SK-N-SH (cell line): ENCODE measurements around the gene CDH2. TPM values are rescaled to one million over a fixed set of nuclear protein-coding genes. Genes with fewer than 3 reads are reported as not detected.

Experiments
- CTCF ChIA-PET: fragments of 300-600, 350-600 bp; formaldehyde crosslinking; extraction: SDS; loops from one replicate; lab custom pipeline; 2021; lab: Yijun Ruan, JAX
- POLR2A ChIA-PET: fragments of 350-600 bp; sonication (Branson Sonifier 250); formaldehyde crosslinking; extraction: SDS; loops from one replicate; lab custom pipeline; 2020; ENCODE audit warnings: antibody characterized with exemption, inconsistent platforms; lab: Yijun Ruan, JAX
- DNase-seq: peaks from one replicate; pipeline ENCODE4 v3.0.0; 2012
- H2AFZ ChIP-seq: fragments of 200-600 bp; sonication (generic); 2 replicates; pipeline ENCODE4 v1.8.1; 2016; ENCODE audit warnings: antibody characterized with exemption, mild to moderate bottlenecking, low read depth
- H3F3A ChIP-seq: fragments of 200-600 bp; sonication (generic); replicated peaks from 2 replicates; pipeline ENCODE3; 2016; ENCODE audit warnings: antibody characterized with exemption, mild to moderate bottlenecking; ENCODE audit not compliant: insufficient read depth
- H3K27ac ChIP-seq, 2 experiments: fragments of 200-500 bp in 1 of 2; fragments of 200-600 bp in 1 of 2; sonication (Bioruptor generic) in 1 of 2; sonication (generic), shearing (Covaris generic) in 1 of 2; 2 replicates each; pipeline versions ENCODE4 v1.5.1 to v1.6.1; 2014 to 2016; ENCODE audit warnings: low read depth in 2 of 2, inconsistent platforms in 1 of 2, low read length in 1 of 2, mild to moderate bottlenecking in 1 of 2, mixed read lengths in 1 of 2
- H3K27me3 ChIP-seq: fragments of 200-600 bp; sonication (generic), shearing (Covaris generic); 2 replicates; pipeline ENCODE4 v1.6.1; 2016; ENCODE audit warnings: mixed run types; ENCODE audit not compliant: insufficient read depth
- H3K36me3 ChIP-seq, 2 experiments: fragments of 200-500 bp in 1 of 2; fragments of 200-600 bp in 1 of 2; sonication (Bioruptor generic) in 1 of 2; sonication (generic) in 1 of 2; replicated peaks in 1 of 2; 2 replicates each; pipeline versions ENCODE3 to v1.5.1; 2014 to 2016; ENCODE audit warnings: low read length in 1 of 2, mild to moderate bottlenecking in 1 of 2; ENCODE audit not compliant: insufficient read depth in 2 of 2, control insufficient read depth in 1 of 2
- H3K4me1 ChIP-seq, 2 experiments: fragments of 200-500 bp in 1 of 2; fragments of 200-600 bp in 1 of 2; sonication (Bioruptor generic) in 1 of 2; sonication (generic), shearing (Covaris generic) in 1 of 2; 2 replicates each; pipeline versions ENCODE4 v1.5.1 to v1.6.1; 2014 to 2016; ENCODE audit warnings: low read depth in 1 of 2, low read length in 1 of 2, mixed run types in 1 of 2; ENCODE audit not compliant: insufficient read depth in 2 of 2, control insufficient read depth in 1 of 2
- H3K4me2 ChIP-seq: fragments of 200-600 bp; sonication (generic), shearing (Covaris generic); 2 replicates; pipeline ENCODE4 v1.6.1; 2017; ENCODE audit warnings: mixed run types
- H3K4me3 ChIP-seq, 2 experiments: fragments of 200-500 bp in 1 of 2; fragments of 200-600 bp in 1 of 2; sonication (Bioruptor generic) in 1 of 2; sonication (generic), shearing (Covaris generic) in 1 of 2; 2 replicates each; pipeline versions ENCODE4 v1.5.1 to v1.8.1; 2014 to 2016; ENCODE audit warnings: low read depth in 2 of 2, inconsistent platforms in 1 of 2, low read length in 1 of 2, mild to moderate bottlenecking in 1 of 2, mixed read lengths in 1 of 2, moderate library complexity in 1 of 2
- H3K79me2 ChIP-seq: fragments of 200-600 bp; sonication (generic); 2 replicates; pipeline ENCODE4 v1.8.1; 2017; ENCODE audit warnings: mild to moderate bottlenecking; ENCODE audit not compliant: insufficient read depth
- H3K9ac ChIP-seq: fragments of 200-600 bp; sonication (generic); 2 replicates; pipeline ENCODE4 v1.6.1; 2017; ENCODE audit warnings: mixed run types
- H3K9me2 ChIP-seq: fragments of 200-600 bp; sonication (generic); 2 replicates; pipeline ENCODE4 v1.6.1; 2017; ENCODE audit warnings: mixed run types
- H3K9me3 ChIP-seq: fragments of 200-600 bp; sonication (generic); 2 replicates; pipeline ENCODE4 v1.6.1; 2017; ENCODE audit warnings: mixed run types, mild to moderate bottlenecking, moderate library complexity
- H4K20me1 ChIP-seq: fragments of 200-600 bp; sonication (generic); 2 replicates; pipeline ENCODE4 v1.6.1; 2017; ENCODE audit warnings: mild to moderate bottlenecking, mixed run types; ENCODE audit not compliant: insufficient read depth
- CHD2 ChIP-seq: fragments of 150-350 bp; IDR thresholded peaks from 2 replicates; pipeline ENCODE4 v1.6.1; 2018; ENCODE audit warnings: low read length; ENCODE audit not compliant: partially characterized antibody
- ELF1 ChIP-seq: IDR thresholded peaks from 2 replicates; pipeline ENCODE4 v1.4.0; 2012
- FOXJ3 ChIP-seq: sonication (generic); formaldehyde crosslinking; IDR thresholded peaks from 2 replicates; pipeline ENCODE4 v1.5.1; 2020; ENCODE audit warnings: mild to moderate bottlenecking, missing genetic modification reagents
- FOXM1 ChIP-seq: IDR thresholded peaks from 2 replicates; pipeline ENCODE4 v1.4.0; 2012; ENCODE audit warnings: low read depth, mild to moderate bottlenecking
- GABPA ChIP-seq: IDR thresholded peaks from 2 replicates; pipeline ENCODE4 v1.4.0; 2012; ENCODE audit warnings: low read depth, mild to moderate bottlenecking
- GATA2 ChIP-seq: sonication (generic); formaldehyde crosslinking; IDR thresholded peaks from 2 replicates; pipeline ENCODE4 v1.5.0; 2020; ENCODE audit warnings: mild to moderate bottlenecking, missing genetic modification reagents
- JUND ChIP-seq: IDR thresholded peaks from 2 replicates; pipeline ENCODE4 v1.4.0; 2012
- NFIC ChIP-seq: IDR thresholded peaks from 2 replicates; pipeline ENCODE4 v1.4.0; 2012; ENCODE audit warnings: borderline replicate concordance
- NRF1 ChIP-seq: IDR thresholded peaks from 2 replicates; pipeline ENCODE4 v1.6.1; 2012; ENCODE audit warnings: low read depth, mild to moderate bottlenecking, low read length
- POLR2AphosphoS5 ChIP-seq: IDR thresholded peaks from 2 replicates; pipeline ENCODE4 v1.6.1; 2012; ENCODE audit warnings: low read depth, low read length
- RCOR1 ChIP-seq: fragments of 150-350 bp; IDR thresholded peaks from 2 replicates; pipeline ENCODE4 v1.6.1; 2017; ENCODE audit warnings: antibody characterized with exemption, low read length
- RFX5 ChIP-seq: IDR thresholded peaks from 2 replicates; pipeline ENCODE4 v1.6.1; 2012; ENCODE audit warnings: mild to moderate bottlenecking, improper control_type of control experiment, low read length
- RXRA ChIP-seq: IDR thresholded peaks from 2 replicates; pipeline ENCODE4 v1.4.0; 2012; ENCODE audit warnings: low read depth, mild to moderate bottlenecking, borderline replicate concordance
- TCF12 ChIP-seq: IDR thresholded peaks from 2 replicates; pipeline ENCODE4 v1.4.0; 2012
- TEAD4 ChIP-seq: IDR thresholded peaks from 2 replicates; pipeline ENCODE4 v1.4.0; 2012; ENCODE audit warnings: mild to moderate bottlenecking, borderline replicate concordance; ENCODE audit not compliant: insufficient read depth
- WGBS: methylation state at CpG from one replicate; pipeline ENCODE4 v1.1.6; 2017; ENCODE audit warnings: low lambda C conversion rate; 5-methylcytosine and 5-hydroxymethylcytosine counted together
- polyA plus RNA-seq, 3 experiments: library from polyadenylated mRNA; depleted of rRNA; stranded (reverse); fragments of >200 nt; gene quantifications; 2 replicates each; pipeline ENCODE4 v1.2.3, GENCODE V29; 2012
- TF ChIP-seq, protein P1 (sequence below): IDR thresholded peaks from 2 replicates; pipeline ENCODE4 v1.6.1; 2012; ENCODE audit warnings: mild to moderate bottlenecking, low read depth, low read length, moderate library complexity
- TF ChIP-seq, protein P2 (sequence below): IDR thresholded peaks from 2 replicates; pipeline ENCODE4 v1.4.0; 2012; ENCODE audit warnings: low read depth, borderline replicate concordance
- TF ChIP-seq, protein P3 (sequence below): fragments of 150-350 bp; IDR thresholded peaks from 2 replicates; pipeline ENCODE4 v1.6.1; 2016; ENCODE audit warnings: mild to moderate bottlenecking, low read depth, low read length
- TF ChIP-seq, protein P4 (sequence below): IDR thresholded peaks from 2 replicates; pipeline ENCODE4 v1.4.0; 2012; ENCODE audit warnings: low read depth

CDH2 gene
- polyA plus RNA-seq, 1 of the 3 experiments (the other 2 are of a cell fraction) = 146 TPM

DNA sequence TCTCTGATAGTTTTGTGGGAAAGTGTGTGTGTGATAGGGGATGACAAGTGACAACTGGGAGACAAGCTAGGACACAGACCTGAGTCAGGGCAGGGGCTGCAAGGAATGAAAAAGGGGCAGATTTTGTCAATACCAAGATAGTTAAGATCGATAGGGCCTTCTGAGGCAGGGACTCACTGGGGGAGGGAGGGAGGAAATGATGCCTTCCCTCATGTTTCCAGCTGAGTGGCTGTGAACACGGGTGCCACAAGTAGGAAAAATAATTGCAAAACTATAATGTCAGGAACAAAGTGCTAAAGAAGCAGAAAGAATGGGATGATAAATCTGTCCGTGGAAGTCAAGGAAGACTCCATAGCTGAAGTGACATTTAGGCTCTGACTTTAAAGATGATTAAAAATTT is 24.2 kb downstream of the CDH2 start:
- DNase-seq = no peak
- Histone ChIP-seq H3K36me3 (peaks cover 11 to 20% of the 10 kb centered on the region in 2 experiments), H3F3A (peaks cover 15% of the 10 kb centered on the region), H3K9ac (no peak overlapping the region), H2AFZ (no peak overlapping the region), H3K9me3 (no peaks in the 10 kb centered on the region), H3K79me2 (peaks cover 98% of the 10 kb centered on the region), H3K9me2 (no peaks in the 10 kb centered on the region), H3K27me3 (no peaks in the 10 kb centered on the region), H3K4me1 (peaks cover 10 to 13% of the 10 kb centered on the region in 2 experiments), H3K27ac (0 out of 4 replicates have a peak overlapping the region, but pooled peaks of 1 of the 2 experiments have one; percentile 9), H3K4me3 (no peak overlapping the region), H3K4me2 (no peak overlapping the region), H4K20me1 (peaks cover 98% of the 10 kb centered on the region)
- TF ChIP-seq, protein P1, sequence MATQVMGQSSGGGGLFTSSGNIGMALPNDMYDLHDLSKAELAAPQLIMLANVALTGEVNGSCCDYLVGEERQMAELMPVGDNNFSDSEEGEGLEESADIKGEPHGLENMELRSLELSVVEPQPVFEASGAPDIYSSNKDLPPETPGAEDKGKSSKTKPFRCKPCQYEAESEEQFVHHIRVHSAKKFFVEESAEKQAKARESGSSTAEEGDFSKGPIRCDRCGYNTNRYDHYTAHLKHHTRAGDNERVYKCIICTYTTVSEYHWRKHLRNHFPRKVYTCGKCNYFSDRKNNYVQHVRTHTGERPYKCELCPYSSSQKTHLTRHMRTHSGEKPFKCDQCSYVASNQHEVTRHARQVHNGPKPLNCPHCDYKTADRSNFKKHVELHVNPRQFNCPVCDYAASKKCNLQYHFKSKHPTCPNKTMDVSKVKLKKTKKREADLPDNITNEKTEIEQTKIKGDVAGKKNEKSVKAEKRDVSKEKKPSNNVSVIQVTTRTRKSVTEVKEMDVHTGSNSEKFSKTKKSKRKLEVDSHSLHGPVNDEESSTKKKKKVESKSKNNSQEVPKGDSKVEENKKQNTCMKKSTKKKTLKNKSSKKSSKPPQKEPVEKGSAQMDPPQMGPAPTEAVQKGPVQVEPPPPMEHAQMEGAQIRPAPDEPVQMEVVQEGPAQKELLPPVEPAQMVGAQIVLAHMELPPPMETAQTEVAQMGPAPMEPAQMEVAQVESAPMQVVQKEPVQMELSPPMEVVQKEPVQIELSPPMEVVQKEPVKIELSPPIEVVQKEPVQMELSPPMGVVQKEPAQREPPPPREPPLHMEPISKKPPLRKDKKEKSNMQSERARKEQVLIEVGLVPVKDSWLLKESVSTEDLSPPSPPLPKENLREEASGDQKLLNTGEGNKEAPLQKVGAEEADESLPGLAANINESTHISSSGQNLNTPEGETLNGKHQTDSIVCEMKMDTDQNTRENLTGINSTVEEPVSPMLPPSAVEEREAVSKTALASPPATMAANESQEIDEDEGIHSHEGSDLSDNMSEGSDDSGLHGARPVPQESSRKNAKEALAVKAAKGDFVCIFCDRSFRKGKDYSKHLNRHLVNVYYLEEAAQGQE = no peak
- TF ChIP-seq GATA2 (CRISPR knock-in tag) (no peak), RFX5 (no peak), TCF12 (no peak), NRF1 (no peak), POLR2AphosphoS5 (no peak), JUND (no peak), GABPA (no peak), ELF1 (no peak), NFIC (no peak), FOXM1 (no peak), RXRA (no peak), RCOR1 (no peak)
- TF ChIP-seq, protein P2, sequence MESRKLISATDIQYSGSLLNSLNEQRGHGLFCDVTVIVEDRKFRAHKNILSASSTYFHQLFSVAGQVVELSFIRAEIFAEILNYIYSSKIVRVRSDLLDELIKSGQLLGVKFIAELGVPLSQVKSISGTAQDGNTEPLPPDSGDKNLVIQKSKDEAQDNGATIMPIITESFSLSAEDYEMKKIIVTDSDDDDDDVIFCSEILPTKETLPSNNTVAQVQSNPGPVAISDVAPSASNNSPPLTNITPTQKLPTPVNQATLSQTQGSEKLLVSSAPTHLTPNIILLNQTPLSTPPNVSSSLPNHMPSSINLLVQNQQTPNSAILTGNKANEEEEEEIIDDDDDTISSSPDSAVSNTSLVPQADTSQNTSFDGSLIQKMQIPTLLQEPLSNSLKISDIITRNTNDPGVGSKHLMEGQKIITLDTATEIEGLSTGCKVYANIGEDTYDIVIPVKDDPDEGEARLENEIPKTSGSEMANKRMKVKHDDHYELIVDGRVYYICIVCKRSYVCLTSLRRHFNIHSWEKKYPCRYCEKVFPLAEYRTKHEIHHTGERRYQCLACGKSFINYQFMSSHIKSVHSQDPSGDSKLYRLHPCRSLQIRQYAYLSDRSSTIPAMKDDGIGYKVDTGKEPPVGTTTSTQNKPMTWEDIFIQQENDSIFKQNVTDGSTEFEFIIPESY = no peak
- POLR2A ChIA-PET = interaction anchor here (0.6 kb wide), 1 partner anchor 97 kb away, joined by 4 read pairs; no protein-coding TSS in a partner anchor
- CTCF ChIA-PET = no interaction called here
- 79% methylated on average over 3 of the region's 3 CpGs for WGBS

DNA sequence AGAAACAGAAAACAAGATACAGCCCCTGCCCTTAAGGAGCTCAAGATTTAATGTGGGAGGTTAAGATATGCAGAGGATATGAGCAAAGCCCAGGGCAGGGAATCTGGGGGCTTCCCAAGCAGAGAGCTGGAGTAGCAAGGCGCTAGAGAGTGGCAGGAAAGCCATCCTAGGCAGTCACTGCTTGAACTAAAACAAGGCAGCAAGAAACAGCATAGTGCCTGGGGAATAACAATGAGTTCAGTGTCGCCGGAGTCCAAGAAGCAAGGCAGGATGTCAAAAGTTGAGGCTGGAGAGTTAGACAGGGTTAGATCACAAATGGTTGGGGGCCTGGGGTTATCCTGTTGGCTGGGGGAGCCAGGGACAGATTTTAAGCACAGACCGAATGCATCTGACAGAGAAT is 24.6 kb downstream of the CDH2 start:
- no peaks in the 10 kb centered on the region for H3K27me3 ChIP-seq
- ChIA-PET POLR2A (no interaction called here), CTCF (no interaction called here)
- H3K79me2 ChIP-seq = peaks cover 98% of the 10 kb centered on the region
- no peak for DNase-seq
- H3K9ac ChIP-seq = no peak overlapping the region
- no peak overlapping the region for H3K4me3 ChIP-seq
- H3K4me2 ChIP-seq = no peak overlapping the region
- peaks cover 98% of the 10 kb centered on the region for H4K20me1 ChIP-seq
- H3K9me2 ChIP-seq = no peaks in the 10 kb centered on the region
- H3K4me1 ChIP-seq = peaks cover 10 to 17% of the 10 kb centered on the region in 2 experiments
- H3F3A ChIP-seq = peaks cover 18% of the 10 kb centered on the region
- H3K27ac ChIP-seq = 0 out of 4 replicates have a peak overlapping the region, but pooled peaks of 1 of the 2 experiments have one; percentile 9
- H3K9me3 ChIP-seq = no peaks in the 10 kb centered on the region
- no peak overlapping the region for H2AFZ ChIP-seq
- peaks cover 15 to 20% of the 10 kb centered on the region in 2 experiments for H3K36me3 ChIP-seq
- WGBS = 89% methylated on average over 4 of the region's 4 CpGs
- no peak for TF ChIP-seq FOXJ3 (CRISPR knock-in tag)
- TF ChIP-seq, protein P2 = no peak
- no peak for TF ChIP-seq CHD2
- no peak for TF ChIP-seq RCOR1
- no peak for TF ChIP-seq RFX5
- TF ChIP-seq, protein P3, sequence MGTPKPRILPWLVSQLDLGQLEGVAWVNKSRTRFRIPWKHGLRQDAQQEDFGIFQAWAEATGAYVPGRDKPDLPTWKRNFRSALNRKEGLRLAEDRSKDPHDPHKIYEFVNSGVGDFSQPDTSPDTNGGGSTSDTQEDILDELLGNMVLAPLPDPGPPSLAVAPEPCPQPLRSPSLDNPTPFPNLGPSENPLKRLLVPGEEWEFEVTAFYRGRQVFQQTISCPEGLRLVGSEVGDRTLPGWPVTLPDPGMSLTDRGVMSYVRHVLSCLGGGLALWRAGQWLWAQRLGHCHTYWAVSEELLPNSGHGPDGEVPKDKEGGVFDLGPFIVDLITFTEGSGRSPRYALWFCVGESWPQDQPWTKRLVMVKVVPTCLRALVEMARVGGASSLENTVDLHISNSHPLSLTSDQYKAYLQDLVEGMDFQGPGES = no peak
- TF ChIP-seq, protein P4, sequence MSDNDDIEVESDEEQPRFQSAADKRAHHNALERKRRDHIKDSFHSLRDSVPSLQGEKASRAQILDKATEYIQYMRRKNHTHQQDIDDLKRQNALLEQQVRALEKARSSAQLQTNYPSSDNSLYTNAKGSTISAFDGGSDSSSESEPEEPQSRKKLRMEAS = no peak
- TF ChIP-seq TEAD4 = no peak
- TF ChIP-seq GATA2 (CRISPR knock-in tag) = no peak
- no peak for TF ChIP-seq NFIC
- TF ChIP-seq TCF12 = no peak
